ENCODE results near the gene SKIDA1.

DNA sequence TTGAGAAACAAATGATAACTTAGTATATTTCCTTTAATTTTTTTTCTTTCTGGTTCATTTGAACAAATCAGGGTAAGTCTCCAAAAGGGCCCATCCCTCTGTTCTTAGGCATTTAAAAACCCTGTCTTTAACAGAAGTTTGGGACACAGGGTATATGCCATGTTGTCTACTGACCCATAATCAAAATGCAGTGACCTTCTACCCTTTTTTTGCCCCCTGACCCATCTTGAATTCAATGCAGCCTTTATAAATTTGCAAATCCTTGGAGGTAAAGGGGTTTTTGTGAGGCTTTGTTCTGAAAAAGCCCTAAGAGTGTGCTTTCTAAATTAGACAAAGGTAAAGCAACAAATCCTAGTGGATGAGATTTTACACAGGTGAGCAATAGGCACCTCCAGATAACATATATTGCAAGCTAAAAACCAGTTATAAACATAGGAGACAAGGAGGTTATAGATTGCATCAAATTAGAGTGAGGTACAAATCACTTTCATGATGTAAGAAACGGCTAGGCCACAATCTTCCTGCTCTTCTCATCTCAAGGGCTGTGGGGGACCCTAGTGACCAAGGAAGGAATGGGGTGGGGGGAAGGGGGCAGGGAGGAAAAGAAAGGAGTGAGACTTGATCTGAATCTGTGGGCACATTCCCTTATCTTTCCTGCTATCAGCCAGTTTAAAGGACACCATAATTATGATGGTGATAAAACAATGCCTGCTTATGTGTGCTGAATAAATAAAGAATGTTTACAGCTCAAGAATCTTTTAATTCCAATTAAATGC is 2.7 kb downstream of the SKIDA1 start:
- TF ChIP-seq, protein P1, sequence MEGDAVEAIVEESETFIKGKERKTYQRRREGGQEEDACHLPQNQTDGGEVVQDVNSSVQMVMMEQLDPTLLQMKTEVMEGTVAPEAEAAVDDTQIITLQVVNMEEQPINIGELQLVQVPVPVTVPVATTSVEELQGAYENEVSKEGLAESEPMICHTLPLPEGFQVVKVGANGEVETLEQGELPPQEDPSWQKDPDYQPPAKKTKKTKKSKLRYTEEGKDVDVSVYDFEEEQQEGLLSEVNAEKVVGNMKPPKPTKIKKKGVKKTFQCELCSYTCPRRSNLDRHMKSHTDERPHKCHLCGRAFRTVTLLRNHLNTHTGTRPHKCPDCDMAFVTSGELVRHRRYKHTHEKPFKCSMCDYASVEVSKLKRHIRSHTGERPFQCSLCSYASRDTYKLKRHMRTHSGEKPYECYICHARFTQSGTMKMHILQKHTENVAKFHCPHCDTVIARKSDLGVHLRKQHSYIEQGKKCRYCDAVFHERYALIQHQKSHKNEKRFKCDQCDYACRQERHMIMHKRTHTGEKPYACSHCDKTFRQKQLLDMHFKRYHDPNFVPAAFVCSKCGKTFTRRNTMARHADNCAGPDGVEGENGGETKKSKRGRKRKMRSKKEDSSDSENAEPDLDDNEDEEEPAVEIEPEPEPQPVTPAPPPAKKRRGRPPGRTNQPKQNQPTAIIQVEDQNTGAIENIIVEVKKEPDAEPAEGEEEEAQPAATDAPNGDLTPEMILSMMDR (conservative IDR thresholded peaks at IDR 0.05; ENCODE audit: low read depth, low read length): no peak
- TF ChIP-seq EZH2 (IDR thresholded peaks at IDR 0.05; ENCODE audit: borderline replicate concordance, low read depth, low read length, poor library complexity, severe bottlenecking): no peak
